Measurements from ENCODE around the gene GNB1L.

DNA sequence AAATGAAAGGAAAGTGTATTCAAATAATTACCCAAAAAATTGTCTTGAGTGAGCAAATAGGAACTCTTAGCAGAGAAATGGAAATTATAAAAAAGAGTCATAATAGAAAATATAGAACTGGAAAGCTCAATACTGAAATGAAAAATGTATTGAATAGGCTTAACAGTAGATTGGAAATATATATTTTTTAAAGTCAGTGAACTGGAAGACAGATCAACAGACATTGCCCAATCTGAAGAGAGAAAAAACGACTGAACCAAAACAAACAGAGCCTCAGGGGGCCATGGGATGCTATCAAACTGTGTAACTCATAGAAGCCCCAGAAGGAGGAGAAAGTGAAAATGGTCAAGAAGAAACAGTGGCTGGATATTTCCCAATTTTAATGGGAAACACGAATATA, 61.5 kb downstream of the GNB1L start:
- TF ChIP-seq CTCF (IDR thresholded peaks at IDR 0.05) (no peak), POLR2A (IDR thresholded peaks at IDR 0.05) (no peak)
